Activated CD4-positive, alpha-beta T cell treated with anti-CD3 and anti-CD28 coated beads, Interleukin-2, amount 50 U/mL, for 4 hours (primary cell): Measurements from ENCODE around the gene EEFSEC.

Source experiments
- DNase-seq, 2 experiments: peaks; one replicate each; pipeline ENCODE4 v3.0.0-alpha.2; 2020

Gene EEFSEC

DNA sequence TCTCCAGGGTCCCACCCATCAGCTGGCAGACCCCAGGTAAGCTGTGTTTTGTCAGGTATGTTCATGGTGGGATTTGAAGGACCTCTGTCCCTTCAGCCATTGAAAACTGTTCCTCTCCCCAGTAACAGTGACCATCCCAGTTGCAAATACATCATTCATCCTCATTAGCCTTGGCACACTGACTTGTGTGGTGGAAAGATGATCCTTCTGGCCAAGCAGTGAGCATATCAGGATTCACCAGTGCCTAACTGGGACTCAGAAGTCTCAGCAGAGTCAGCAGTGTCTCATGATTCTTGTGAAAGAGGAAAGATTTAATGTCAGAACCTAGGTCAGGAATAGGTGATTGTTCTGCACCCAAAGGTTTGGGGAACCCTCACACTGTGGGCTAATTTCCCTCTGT, 223.2 kb downstream of the EEFSEC start:
- no peak for DNase-seq

DNA sequence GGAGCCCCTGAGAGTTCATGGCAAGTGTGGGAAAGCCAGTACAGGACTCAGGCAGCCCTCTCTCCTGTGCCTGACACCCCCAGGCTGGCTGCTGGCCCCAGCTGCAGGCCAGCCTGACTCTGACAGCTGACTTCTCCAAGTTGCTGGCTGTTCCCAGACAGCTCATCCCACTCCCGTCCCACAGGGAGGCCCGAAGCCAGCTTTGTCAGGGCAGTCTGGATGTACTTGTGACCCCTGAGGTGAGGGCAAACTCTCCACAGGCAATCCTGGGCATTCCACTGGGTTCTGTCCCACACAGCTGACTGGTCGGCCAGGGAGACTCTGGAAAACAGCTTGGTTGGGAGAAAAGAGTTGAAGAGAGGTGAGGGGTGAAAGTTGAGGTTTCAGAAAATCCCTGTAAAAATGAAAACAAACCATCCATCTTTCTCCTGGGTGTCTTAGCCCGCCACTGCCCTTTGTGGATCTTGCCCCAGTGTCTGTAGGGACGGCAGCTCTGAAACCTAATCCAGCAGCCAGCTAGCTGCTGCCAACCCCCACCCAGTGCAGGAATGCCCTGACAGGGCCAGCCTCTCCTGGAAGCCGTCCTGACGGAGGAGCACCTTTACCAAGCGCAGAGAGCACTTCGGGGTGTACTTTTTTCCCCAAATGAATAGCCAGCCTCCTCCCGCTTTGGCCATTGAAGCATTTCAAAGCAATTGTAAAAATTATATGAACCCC, 225.5 kb downstream of the EEFSEC start:
- DNase-seq, result no peak

DNA sequence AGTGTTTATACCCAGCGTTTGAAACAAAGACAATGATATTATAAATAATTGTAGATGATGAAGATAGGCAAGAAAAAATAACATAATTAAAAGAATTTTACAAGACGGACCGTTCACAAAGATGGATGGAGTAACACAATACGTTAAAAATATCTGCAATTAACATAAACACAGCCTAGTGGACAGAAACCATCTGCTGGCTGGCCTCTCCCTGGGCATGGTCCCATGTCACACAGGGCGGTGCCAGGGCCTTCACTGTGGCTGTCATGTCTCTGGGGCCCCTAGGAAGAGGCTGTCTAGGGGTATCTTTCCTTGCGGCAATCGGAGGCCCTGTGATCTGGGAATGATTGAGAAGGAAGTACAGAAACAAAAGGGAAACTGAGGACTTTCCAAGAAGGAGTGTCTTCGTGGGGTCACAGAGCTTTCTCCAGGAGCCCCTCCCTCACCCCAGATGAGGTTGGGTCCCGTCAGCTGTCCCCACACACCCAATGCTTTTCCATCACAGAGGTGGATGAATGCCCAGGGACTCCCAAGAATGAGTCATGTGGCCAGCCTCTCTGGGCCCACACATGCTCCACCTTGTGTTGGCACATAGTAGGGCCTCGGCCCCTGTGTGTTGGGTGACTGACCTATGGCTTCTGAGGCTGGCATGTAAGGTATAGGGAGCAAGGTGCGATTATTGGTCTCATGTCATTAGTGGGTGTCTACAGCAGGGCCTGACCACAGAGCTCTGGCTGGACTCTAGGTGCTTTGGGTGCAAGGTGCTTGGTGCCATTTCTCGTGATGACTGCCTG, 226.3 kb downstream of the EEFSEC start:
- DNase-seq, result no peak

DNA sequence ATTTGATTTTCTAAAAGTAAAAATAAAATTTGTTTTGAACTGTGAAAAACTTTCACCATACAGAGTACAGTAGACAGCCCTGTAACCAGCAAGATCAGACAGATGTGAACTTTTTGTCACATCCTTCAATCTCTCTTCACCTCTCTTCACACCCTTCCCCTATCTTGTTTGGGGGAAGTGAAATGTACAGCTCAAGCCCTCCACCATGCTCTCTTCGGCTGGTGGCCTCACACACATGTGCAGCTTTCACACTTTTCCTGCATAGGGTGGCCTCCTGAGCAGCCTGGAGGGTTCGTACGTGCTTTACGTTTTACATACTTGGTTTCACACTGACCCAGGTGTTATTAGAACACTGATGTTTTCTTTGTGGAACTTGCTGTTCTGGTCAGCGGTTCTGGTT, 227.0 kb downstream of the EEFSEC start:
- DNase-seq, result no peak

DNA sequence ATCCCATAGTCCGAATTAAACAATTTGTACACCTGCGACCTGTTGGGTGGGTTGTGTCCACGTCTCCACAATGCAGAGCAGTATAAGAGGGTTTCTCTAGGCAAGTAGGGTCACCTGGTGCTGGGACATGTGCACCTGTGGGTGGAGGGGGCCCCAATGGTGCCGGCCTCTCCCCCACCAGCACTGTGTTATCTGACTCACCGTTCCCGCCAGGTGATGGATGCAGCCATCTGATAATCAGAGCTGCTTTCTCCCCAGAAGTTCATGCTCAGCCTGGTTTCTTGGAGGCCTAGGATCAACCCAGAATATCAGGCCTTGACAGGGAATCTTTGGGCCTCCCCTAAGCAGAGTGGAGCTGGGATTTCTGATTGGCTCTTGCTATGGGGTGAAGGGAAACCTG, 227.4 kb downstream of the EEFSEC start:
- no peak for DNase-seq

DNA sequence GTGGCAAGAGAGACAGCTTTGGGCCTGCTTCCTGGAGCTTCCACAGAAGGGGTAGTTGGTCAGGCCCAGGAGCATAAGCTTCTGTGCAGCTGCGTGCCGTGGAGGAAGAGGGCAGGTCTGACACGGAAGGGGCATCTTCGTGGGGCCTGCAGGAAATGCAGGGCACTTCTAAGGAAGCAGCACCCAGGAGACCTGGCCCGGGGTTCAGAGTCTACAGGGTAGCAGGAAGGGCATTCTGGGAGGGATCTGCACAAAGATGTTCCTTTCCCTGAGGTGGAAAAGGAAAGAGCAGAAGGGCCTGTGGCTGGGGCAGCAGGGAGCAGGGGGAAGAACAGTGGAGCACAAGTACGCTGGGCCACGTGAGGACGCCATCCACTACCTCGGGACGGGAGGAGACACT, 228.3 kb downstream of the EEFSEC start:
- DNase-seq, result no peak

DNA sequence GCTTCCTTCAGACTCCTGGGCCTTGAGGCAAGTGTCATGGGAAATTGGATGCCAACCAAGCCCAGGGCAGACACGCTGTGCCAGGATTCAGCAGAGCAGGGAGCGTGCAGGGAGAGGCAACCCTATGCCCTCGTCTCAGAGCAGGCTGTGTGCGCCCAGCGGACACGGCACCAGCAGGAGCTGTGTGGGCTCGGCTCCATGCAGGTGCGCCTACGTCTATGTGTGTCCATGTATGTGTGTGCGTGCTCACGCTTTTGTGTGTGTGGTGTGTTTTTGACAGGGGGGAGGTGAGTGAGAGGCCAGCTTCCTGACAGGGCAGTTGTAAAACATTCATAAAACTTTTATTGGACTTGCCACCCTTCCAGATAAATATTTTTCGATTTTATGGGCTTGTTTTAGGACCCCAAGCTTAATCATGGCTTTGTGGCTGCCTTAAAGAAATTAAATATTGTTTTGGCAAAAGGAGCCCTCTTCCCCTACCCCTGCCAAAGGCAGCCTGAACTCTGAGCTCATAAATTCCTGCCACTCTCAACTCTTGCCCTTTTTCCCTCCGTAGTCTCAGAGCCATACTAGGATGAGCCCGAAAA, 229.0 kb downstream of the EEFSEC start:
- DNase-seq, result no peak

DNA sequence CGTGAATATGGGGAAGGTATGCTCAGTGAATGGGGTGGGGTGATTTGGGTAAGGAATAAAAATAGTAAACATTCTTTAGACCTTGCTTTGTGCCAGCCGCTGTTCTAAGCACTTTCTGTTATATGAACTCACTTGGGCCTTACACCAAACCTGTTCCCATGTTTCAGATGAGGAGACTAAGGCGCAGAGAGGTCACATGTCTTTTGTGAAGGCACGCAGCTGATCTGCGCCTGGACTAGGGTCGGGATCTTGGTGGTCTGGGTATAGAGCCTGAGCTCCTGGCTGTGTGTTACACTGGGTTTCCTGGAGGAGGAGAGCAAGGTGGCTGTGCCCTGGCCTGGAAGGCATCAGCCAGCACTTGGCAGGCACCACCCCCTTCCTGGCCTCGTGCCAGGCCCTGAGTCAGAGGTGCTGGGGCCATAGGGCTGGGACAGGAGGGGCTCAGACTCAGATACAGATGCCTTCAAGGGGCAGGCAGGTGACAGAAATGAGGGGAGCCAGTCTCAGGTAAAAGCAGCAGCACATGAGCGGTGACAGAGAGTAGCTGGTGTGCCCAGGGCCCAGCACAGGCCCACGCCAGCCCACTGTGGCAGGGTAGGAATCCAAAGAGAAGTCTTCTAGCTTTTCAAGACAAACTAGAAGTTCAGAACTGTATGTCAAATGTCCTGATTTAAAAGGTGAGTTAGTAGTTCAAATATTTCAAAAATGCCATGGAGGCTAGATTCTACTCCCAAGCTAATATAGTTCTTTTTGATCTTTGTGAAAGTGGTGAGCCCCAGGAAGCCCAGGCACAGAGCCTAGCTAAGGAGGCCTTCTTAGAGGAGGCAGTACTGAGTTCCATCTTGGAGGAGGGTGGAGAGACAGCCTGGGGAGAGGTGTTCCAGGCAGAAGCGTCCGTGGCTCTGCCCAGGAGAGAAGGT, 230.3 kb downstream of the EEFSEC start:
- peak; percentile 17 to 18 for DNase-seq

DNA sequence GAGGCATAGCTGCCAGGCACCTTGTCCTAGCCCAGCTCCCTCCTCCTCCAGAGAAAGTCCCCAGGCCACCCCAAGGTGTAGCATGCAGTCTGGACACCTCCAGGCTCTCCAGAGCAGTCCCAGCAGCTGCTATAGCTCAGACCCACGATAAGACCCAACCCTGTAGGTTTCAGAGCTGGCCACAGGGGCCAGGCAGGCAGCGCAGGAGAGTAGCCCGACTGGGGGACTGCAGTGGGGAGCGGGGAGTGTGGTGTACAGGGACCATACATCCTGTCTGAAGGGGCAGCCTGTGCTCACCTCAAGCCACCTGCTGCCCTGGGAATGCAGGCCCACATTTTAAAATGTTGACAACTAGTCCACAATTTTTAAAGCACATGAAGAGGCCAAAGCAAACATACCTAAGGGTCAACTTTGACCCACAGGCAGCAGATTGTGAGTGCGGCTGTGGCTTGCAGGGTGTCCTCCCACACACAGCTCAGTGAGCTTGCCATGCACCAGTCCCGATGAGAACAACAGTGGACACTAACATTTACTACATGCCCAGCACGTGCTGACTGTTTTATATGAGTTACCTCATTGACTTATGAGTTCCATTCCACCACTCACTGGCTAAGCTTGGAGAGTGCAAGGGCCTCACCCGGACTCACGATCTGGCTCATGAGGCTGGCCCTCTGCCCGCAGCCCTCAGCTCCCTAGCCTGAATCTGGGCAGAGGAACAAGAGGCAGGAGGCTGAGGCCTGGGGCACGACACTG, 232.0 kb downstream of the EEFSEC start:
- no peak for DNase-seq

DNA sequence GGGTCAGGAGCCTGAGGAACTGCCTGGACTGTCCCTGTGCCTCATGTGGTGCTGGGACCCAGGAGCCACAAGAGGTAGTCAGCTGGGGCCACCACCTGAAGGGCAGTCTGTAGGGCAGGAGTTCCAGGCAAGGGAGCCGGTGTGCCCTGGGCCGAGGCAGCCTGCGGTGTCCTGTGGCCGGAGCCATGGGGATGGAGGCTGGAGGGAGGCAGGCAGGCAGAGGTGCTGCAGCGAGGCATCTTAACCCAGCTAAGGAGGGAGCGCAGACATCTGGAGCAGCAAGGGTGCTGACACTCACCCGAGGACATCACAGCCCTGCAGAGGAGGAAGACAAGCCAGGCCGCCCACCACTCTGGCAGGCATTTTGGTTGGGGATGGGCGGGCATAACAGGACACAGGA, 235.7 kb downstream of the EEFSEC start:
- DNase-seq, result no peak

DNA sequence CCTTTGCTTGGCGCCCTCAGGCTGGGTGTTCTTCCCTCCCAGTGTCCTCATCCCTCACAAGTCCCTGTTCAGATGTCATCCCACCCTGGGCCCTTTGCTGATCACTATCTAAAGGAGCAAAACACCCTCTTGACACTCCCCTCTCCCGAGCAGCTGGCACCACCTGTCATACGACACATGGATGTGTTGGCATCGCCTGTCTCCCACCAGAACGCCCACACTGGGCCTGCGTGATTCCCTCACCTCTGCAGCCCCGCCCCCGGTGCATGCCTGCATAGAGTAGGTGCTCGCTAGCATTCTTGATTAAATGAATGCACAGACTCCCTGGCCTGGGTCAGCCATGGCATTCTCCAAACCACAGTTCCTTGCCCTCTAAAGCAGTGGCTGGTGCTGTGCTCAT, 237.6 kb downstream of the EEFSEC start:
- no peak for DNase-seq

DNA sequence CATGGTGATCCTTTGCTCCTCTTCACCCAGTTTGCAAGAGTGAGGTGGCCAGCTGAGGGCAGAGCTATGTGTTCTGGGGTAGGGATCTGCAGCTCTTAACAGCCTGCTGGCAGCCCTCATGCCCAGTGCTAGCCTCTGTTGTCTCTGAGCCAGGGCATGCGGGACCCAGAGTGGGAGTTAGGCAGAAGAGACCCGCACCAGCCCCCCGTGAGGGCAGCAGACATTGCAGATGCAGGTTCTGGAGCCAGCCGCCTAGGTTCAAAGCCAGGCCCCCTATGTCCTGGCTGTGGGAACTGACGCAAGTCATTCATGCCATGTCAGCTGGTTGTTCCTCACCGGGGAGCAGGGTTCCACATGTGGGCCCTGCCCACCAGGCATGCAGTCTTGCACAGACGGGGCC, 238.7 kb downstream of the EEFSEC start:
- DNase-seq, result no peak

DNA sequence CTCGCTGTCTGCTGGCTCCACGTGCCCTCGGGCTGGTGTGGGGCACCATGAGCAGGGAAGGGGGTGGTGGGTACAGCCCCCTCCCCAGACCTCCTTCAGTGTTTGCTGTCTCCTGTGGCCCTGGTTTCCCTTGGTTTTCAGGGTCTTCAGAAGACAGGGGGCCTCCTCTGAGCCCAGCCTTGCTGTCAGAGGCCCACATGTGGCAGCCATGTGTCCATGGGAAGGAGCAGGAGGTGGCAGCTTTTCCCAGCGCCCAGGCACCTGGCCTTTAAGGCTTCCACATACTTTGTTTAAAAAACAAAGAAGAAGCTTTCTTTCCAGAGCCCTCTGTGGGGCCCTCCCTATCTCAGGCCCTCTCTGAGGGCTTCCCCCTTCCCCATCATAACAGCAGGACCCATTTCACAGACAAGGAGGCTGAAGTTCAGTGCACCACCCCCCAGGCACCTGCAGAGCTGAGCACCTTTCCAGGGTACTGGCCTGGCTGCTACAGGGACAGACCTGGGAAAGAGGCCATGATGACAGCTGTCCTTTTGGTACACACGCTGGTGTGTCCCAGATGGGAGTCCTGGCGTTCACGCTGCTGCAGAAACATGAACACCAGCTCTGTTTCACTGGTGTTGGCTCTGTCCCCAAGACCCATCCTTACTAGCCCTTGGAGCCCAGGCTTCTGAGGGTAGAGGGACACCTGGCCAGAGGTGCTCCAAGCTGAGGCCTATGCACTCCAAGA, 239.7 kb downstream of the EEFSEC start:
- DNase-seq, result no peak

DNA sequence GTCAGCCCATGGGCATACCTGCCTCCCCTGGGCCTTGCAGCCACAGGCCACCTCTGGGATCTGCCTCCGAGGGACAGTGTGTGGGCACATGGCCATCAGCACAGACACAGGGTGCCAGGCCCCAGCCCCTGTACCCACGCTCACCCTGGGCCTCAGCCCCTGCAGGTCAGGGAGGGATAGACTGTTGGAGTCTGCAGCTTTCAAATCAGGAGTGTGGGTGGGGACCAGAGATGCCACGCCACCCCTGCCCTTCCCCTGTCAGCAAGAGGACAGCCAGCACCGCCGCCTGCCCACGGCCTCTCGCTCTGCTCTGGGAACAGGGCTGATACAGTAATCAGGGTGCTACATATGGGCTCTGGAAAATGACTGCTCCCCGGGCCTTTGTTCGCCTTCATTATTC, 240.8 kb downstream of the EEFSEC start:
- DNase-seq, result no peak

DNA sequence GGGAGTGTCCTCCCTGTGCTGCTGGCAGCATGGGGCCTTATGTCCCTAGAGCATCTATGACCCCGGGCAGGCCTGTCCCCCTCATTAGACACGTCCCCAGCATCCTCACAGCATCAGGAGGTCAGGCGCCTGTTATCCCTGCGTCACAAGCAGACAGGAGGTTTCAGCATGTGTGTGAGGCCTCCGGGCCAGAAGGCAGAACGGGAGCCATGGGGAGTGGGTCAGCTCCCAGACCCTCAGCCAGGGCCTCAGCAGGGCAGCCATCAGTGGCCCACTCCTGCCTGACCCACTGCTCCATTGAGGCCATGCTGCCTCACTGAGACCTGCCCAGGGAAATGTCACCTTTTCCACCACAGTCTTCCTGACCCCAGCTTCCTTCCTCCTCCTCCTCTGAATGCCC, 241.8 kb downstream of the EEFSEC start:
- no peak for DNase-seq

DNA sequence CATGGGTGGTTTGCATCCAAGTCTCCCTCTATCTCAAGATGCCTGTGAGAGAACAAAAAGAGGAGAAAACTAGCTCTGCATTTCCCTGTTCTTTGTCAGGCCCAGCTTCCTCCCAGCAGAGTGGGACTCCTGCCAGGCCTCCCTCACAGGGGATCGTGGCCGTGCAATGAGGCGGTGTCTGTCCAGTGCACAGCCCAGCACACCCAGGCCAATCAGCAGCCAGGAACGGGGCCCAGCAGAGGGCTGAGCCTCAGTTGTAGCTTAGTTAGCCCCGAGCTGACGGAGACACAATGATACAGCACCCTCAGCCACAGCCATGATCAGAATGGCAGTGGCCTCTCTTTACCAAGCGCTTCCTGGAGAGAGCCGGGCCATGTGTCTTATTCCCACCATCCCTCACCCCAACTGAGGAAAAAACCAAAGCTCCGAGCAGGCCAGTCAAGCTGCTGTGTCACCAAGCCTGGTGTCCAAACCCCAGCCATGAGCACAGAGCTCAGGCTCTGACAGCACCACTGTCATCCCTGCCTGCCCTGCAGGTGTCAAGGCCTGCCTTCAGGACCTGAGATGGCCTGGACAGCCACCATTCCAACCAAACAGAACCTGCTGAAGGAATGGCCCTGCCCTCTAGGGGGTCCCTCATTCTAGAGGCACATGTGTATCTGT, 242.3 kb downstream of the EEFSEC start:
- DNase-seq, result no peak

DNA sequence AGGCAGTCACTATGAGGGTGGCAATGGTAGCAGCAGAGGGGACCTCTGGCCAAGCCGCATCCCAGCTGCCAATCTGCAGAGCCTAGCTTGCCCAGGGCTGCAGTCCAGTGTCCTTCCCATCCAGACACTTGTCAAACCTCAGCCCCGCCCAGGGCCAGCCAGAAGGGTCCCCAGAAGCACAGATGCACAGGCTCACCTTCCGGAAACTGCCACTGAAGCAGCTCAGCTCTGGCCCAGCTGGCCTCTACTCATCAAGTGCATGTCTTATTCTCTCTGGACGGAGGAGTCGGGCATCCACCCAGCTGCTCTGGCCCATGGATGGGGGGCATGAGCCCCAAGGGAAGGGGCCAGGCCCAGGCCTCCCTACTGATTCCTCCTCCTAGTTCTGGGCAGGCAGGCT, 244.2 kb downstream of the EEFSEC start:
- DNase-seq, result no peak

DNA sequence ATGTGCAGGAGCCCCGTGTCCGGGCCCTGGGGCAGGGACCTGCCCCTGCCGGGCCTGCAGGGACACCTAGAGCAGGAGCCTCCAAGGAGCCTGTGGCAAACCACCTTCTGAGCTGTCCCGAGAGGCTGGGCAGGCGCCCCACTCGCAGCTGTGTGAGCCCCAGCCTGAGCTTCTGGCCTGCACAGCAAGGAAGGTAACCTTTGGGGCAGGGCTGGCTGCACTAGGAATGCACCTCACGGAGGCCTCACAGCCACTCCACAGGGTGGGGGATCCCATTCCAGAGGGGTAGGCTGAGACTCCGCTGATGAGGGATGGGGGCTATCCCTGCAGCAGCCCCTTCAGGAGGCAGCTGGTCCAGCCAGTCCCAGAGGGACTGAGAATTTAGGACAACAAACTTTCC, 245.3 kb downstream of the EEFSEC start:
- no peak for DNase-seq

DNA sequence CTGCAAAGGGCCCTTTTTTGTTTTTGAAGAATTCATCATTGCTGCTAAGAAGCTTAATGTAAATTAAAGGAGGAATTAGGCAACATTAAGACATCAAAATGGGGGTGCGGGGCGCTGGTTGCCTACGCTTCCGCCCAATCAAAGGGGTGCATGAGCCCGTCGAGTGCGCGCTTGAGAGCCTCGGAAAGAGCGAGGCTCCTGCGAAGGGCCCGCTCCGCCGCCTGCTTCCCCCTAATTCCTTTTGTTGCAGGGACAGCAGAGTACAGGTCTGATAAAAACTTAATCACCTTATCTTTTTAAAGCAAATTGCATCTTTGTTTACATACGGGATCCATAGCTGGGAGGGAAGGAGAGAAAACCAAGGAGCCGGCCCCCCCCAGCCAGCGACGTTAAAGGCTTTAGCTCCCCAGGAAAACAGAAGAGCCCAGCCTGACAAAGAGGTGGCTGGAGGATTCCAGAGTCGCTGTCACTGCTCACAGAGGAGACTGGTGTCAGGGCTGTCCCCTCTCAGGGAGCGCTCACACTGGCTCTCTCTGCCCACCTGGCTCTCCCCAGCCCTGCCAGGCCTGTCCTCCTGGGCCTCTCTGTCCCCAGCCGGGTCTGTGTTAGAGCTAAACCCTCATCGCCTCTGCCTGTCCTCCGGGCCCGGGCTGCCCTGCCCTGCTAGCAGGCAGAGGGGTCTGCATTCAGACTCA, 246.1 kb downstream of the EEFSEC start:
- DNase-seq, result no peak

DNA sequence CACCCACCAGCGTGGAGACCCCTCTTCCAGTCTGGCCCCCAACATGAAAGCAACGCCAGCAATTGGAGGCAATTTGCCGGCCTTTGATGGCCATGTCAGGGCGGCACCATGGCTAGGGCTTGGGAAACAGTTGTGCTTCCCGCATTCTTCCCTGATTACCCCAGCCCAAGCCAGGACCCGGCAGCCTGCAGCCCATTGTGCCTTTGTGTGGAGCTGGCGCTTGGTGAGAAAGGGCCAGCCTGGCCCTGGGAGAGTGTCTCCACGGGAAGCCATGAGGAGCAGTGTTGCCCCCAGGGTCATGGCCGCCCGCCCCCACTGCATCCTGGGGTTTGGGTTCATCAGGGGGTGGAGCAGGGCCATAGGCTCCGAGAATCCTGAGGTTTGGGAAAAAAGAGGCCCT, 247.4 kb downstream of the EEFSEC start:
- DNase-seq, result no peak
